Measurements from ENCODE around the gene MRPL27.

The MRPL27 gene

GRCh38 chr17:50359005-50359699 lies 13.8 kb downstream of the MRPL27 start:
- DNase-seq = no peak

DNA sequence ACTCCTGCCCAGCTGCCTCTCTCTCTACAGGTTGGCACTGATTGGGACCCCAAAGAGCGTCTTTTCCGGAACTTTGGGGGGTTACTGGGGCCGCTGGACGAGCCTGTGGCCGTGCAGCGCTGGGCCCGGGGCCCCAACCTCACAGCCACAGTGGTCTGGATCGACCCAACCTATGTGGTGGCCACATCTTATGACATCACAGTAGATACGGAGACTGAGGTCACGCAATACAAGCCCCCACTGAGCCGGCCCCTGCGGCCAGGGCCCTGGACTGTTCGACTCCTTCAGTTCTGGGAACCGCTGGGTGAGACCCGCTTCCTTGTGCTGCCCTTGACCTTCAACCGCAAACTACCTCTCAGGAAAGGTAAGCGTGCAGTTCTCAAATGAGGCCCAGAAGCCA lies 14.8 kb downstream of the MRPL27 start:
- no peak for DNase-seq

GRCh38 chr17:50356892-50357510 lies 16.0 kb downstream of the MRPL27 start:
- DNase-seq = no peak

GRCh38 chr17:50356418-50356817 lies 16.6 kb downstream of the MRPL27 start:
- no peak for DNase-seq

DNA sequence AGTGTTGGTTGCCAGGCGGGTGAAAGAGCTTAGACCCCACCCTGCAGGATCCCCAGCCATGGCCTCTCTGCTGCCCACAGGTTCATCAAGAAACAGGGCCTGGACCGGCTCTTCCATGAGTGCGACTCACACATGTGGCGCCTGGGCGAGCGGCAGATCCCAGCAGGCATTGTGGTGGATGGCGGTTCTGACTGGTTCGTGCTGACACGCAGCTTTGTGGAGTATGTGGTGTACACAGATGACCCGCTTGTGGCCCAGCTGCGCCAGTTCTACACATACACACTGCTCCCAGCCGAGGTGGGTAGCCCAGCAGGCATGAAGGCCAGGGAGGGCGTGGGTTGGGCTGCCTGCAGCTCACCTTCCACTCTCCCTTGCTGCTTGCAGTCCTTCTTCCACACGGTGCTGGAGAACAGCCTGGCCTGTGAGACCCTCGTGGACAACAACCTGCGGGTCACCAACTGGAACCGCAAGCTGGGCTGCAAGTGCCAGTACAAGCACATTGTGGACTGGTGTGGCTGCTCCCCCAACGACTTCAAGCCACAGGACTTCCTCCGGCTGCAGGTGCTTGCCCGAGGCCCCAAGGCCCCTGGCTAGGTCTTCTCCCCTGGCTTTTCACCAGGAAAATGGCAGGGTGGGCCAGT lies 17.2 kb downstream of the MRPL27 start:
- DNase-seq = no peak

GRCh38 chr17:50355336-50355700 lies 17.7 kb downstream of the MRPL27 start:
- no peak for DNase-seq

DNA sequence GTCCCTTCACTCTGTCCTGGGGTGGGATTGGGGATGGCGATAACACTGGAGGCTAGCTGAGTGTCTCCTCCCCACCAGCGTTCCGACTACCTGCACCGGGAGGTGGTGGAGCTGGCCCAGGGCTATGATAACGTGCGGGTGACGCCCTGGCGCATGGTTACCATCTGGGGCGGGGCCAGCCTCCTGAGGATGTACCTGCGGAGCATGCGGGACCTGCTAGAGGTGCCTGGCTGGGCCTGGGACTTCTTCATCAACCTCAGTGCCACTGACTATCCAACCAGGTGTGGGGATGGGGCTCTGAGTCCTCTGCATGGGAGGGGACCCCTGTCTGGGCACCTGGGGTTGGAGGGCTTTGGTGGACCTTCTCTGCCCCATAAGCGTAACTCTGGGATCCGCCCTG lies 18.2 kb downstream of the MRPL27 start:
- no peak for DNase-seq

- no peak for DNase-seq
Observed at GRCh38 chr17:50354198-50354597, 18.8 kb downstream of the MRPL27 start.

- DNase-seq = no peak
Observed at GRCh38 chr17:50353600-50354195, 19.3 kb downstream of the MRPL27 start.

DNA sequence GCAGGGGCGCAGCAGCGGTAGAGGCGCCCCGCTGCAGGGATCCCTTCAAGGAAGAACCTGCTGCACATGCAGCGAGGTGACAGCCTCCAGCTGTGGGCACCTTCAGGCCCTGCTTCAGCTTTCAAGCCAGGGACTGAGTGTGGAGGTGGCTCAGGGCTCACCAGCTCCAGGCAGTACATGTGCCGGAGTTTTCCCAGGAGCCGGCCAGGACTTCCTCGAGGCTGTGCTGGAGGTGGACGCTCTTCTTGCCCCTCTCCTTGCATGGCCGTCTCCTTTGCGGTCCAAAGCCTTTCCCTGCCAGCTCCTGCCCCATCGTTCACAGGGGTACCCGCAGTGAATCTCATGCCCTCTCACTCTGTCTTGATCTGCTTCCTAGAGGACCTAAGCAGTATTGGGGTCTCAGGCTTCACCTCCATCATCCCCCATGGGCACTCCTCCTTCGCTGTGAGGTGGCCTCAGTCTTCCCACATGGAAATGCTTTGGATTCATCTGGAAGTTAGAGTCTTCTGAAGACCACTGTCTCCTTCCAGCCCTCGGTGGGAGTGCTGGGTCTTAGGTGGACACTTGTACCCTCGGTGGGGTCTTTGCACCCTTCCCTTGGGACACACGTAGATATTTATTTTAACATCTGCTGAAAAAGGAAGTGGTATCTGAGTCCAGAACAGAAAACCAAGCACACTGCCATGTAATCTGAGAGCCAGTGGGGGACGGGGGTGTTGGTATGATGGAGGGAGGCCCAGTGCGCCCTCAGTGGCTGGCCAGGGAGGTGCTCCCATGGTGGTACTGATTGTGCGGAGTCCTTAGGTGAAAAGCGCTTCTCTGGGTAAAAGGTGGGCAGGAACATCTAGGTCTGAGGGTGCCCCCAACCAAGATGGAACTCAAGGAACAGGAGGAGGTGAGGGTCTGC lies 20.0 kb downstream of the MRPL27 start:
- no peak for DNase-seq

DNA sequence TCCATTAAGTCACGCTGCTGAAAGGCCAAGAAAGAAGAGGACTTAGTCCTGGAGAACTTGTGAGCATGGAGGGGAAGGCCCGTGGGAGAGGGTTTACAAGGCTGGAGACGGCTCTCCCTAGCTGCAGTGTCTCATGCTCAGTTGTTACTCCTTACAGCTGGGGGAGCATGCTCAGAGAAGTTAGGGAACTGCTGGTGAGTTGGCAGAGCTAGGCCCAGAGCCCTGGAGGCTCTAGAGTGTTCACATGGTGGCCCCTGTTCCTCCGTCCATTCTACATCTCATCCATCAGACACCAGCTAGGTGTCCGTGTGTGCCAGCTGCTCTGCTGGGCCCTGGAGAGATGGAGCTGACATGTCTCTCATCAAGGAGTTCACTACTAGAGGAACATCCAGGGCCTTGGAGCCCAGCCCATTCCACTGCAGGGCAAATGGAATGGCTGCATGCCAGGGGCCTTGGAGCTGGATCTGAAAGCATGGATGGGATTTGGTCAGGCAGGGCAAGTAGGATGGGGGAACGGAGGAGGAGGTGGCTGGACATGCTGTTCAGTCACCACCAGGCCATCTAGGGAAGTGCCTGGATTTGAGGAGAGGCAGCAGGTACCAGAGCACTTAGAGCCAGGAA lies 20.8 kb downstream of the MRPL27 start:
- no peak for DNase-seq

- DNase-seq = no peak
Observed at GRCh38 chr17:50350733-50351132, 22.3 kb downstream of the MRPL27 start.

DNA sequence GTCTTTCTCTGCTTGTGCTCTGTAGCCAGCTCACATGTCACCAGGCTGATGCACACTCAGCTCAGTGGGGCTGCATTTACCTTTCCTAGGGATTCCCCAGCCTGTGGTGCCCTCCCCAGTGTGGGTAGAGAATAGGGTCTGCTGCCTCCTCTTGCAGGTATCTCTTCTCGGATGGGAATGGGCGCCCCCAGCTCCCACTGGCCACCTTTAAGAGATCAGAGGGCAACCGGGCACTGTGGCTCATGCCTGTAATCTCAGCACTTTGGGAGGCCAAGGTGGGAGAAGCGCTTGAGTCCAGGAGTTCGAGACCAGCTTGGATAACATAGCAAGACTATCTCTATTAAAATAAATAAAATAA lies 23.8 kb downstream of the MRPL27 start:
- DNase-seq = no peak

- DNase-seq = no peak
Observed at GRCh38 chr17:50348522-50349242, 24.3 kb downstream of the MRPL27 start.

- no peak for DNase-seq
Observed at GRCh38 chr17:50347894-50348291, 25.1 kb downstream of the MRPL27 start.

- DNase-seq = no peak
Observed at GRCh38 chr17:50347117-50347893, 25.7 kb downstream of the MRPL27 start.

DNA sequence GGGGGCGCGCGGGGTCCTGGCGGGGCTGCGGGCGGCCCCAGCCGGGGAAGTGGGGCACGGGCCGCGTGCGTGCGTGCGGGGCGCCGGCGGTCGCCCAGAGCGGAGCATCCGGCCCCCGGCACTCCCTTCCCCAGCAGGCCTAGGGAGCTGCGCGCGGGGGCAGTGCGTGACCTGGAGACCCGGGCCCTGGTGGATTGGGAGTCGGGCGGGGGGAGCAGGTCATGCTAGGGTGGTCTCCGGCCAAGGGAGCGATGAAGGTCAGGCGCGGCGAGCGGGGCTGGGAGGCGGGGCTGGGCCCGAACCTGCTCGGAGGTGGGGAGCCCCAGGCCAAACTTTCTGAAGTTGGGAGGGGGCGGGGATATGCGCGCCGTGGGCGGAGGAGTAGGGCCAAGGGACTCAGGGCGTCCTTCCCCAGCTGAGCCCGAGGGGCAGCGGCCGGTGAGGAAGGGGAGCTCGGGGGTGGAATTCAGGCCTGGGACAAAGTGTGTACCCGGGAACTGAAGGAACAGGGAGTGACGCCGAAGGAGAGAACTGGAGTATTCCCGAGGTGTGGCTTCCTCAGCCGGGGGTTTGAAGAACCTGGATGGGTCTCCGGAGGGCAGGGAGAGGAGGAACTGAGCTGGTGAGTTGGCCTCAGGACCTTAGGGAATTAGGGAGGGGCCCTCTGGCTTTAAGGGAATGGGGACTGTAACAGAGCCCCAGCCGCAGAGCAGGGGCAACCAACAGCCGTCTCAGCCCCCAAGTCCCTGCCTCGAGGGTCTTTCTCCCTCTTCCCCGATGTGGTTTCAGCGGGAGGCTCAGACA lies 26.5 kb downstream of the MRPL27 start:
- no peak for DNase-seq

- peak; percentile 95 for DNase-seq
Observed at GRCh38 chr17:50345432-50346312, 27.3 kb downstream of the MRPL27 start, which contains the start of gene XYLT2. Gene XYLT2, plus strand, starts transcription at chr17:50346126. Its CDS starts 15 bp downstream, at chr17:50346141.
